Stimulated activated naive CD8-positive, alpha-beta T cell treated with anti-CD3 and anti-CD28 coated beads, Interleukin-15, amount 100 ng/mL, for 72 hours (primary cell): Measurements from ENCODE around the gene PTPRCAP.
"Not testable (repeated sequence)": the region's sequence is repeated elsewhere in the genome, so short reads cannot be mapped to it uniquely, and the experiment has no call there.

Experiments
- ATAC-seq: fragments of 150-1000 bp; cut with Tn5 transposase; 2 replicates; pipeline ENCODE4 v1.10.0; 2021; ENCODE audit warnings: mild to moderate bottlenecking, moderate library complexity
- DNase-seq, 2 donors: peaks; one replicate each; pipeline ENCODE4 v3.0.0; 2021 to 2022
- H3K27ac Mint-ChIP-seq, 2 donors: one replicate each; pipeline ENCODE4 v1.8.0; 2022; ENCODE audit warnings: mild to moderate bottlenecking in 2 of 2, mixed read lengths in 2 of 2, moderate library complexity in 2 of 2
- H3K27me3 Mint-ChIP-seq: one replicate; pipeline ENCODE4 v1.8.0; 2022; ENCODE audit warnings: mixed read lengths
- H3K4me1 Mint-ChIP-seq: one replicate; pipeline ENCODE4 v1.8.0; 2022; ENCODE audit warnings: mild to moderate bottlenecking, mixed read lengths
- H3K4me3 Mint-ChIP-seq, 2 donors: one replicate each; pipeline ENCODE4 v1.8.0; 2022; ENCODE audit warnings: mild to moderate bottlenecking in 2 of 2, mixed read lengths in 2 of 2, moderate library complexity in 1 of 2
- H3K9me3 Mint-ChIP-seq, 2 donors: one replicate each; pipeline ENCODE4 v1.8.0; 2022; ENCODE audit warnings: mixed read lengths in 2 of 2

Gene PTPRCAP

DNA sequence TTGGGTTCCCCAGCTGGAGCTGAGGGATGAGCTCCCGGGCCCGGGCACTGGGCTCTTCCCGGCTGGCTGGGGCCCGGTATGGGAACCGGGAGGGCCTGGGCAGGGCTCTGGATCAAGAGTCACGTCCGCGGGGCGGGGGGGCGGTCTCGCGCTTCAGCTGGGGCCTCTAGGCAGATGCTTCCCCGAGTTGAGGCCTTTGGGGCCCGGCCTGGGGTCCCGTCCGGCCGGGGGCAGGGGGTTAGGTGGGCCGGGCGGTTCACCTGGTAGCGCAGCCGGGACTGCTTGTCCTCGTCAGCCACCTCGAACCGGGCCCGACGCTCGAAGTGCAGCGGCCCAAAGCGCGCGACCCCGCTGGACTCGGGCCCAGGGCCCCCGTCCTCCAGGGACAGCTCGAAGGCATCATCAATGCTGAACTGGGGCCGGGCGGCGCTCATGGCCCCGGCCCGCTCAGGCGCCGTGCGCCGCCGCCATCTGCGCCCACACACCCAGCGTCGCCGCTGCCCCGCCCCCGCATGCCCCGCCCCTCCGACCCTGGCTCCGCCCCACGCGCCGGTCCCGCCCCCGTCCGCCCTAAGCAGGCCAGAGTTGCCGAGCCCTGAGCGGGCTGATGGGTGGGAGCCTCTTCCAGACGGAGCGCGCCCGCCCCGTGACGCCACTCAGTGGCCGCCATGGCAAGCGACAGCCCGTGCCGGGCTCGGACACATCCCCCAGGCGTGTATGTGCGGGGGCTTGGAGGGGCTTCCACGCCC is 31.5 kb upstream of the PTPRCAP start, which contains the start of gene TMEM134:
Gene TMEM134 (minus strand): TSS at position 493 of the 749 bp plus-strand sequence. CDS start 59 bp downstream, at position 434.
- H3K9me3 Mint-ChIP-seq: no peaks in the 10 kb centered on the region
- no peaks in the 10 kb centered on the region for H3K27me3 Mint-ChIP-seq
- peak within 1 kb of the TSS; percentile 89 to 97 for H3K27ac Mint-ChIP-seq
- H3K4me3 Mint-ChIP-seq: peak within 1 kb of the TSS; percentile 92 to 95
- peak; percentile 92 to 93 for DNase-seq
- peak; percentile 88 for ATAC-seq
- peaks cover 52% of the 10 kb centered on the region for H3K4me1 Mint-ChIP-seq

DNA sequence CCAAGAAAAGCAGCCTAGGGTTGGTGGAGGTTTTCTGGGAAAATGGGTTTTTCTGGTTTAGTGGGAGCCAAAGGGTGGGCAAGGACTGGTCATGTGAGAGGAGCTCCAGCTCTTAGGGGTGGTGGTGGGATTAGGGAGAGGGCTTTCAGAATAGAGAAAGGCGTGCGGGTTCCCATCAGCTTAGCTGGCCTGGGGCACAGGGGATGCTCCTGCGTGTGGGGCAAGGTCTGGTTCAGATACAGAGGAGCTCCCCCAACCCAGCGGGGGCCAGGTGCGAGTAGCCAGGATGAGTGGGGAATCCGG is 30.9 kb upstream of the PTPRCAP start:
- H3K9me3 Mint-ChIP-seq: no peaks in the 10 kb centered on the region

DNA sequence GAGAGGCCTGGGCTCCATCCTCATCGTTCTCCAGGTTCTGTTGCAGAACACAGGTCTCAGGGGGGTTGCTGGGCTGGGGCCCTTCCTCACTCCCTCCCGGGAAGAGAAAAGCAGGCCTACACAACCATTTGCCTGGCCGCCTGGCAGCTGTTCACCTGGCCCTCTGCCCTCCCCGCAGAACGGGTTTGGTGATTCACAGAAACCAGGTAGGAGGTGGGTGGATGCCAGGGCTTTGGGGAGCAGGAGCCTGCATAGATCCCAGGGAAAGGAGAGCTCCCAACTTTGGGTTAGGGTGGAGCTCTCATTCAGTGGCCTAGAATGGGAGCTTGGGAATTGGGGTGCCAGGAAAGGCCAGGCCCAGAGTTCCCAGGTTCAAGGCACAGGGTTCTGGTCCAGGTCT is 30.6 kb upstream of the PTPRCAP start:
- Mint-ChIP-seq H3K9me3 (no peaks in the 10 kb centered on the region), H3K27me3 (no peaks in the 10 kb centered on the region), H3K27ac (peak overlapping the region; percentile 89 to 97), H3K4me3 (peak overlapping the region; percentile 92 to 95), H3K4me1 (peaks cover 55% of the 10 kb centered on the region)
- DNase-seq: no peak
- ATAC-seq: no peak

More for the DNA sequence above, 30.9 kb upstream of the PTPRCAP start:
- peak overlapping the region; percentile 89 to 97 for H3K27ac Mint-ChIP-seq
- DNase-seq (peak in 1 of 2 donors; percentile 35), ATAC-seq (peak; percentile 19)
- no peaks in the 10 kb centered on the region for H3K27me3 Mint-ChIP-seq
- H3K4me1 Mint-ChIP-seq: peaks cover 55% of the 10 kb centered on the region
- H3K4me3 Mint-ChIP-seq: peak overlapping the region; percentile 92 to 95

DNA sequence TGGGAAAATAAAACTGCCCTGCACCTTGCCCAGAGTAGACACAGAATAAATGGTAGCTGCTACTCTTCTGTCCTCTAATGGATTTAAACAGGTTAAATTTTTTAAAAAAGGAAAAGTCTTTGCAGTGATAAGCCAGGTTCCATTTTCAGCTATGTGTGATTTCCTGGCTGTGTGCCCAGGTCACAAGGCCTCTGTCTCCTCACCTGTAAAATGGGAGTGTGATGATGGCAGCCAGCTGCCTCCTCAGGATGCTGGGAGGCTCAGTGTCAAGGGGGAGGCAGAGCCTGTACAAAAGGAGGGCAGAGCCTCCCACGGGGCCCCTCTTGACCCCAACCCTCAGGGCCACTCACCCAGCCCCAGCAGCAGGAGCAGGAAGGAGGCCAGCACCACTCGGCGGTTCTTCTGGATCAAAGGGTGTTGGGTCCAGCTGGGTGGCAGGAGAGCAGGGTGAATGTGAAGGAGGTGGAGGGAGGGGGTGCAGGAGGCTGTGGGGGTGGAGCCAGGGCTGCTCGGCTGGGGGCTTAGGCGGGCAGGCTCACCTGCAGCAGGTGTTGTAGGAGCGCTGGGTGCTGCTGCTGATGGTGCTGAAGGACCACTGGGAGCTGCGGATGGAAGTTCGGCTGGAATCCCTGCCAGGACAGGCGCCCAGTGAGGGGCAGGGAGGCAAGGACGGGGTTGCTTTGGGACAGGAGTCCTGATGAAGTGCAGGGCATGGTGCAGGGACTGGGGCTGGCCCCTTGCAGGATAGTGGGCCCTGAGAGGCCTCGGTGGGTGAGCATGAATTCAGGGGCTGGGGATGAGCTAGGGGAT is 29.7 kb upstream of the PTPRCAP start:
- H3K9me3 Mint-ChIP-seq: no peaks in the 10 kb centered on the region
- no peaks in the 10 kb centered on the region for H3K27me3 Mint-ChIP-seq
- DNase-seq (no peak), ATAC-seq (no peak)
- peak overlapping the region in 1 of 2 donors; percentile 77 for H3K27ac Mint-ChIP-seq
- peaks cover 55% of the 10 kb centered on the region for H3K4me1 Mint-ChIP-seq
- H3K4me3 Mint-ChIP-seq: peak overlapping the region; percentile 92 to 95

DNA sequence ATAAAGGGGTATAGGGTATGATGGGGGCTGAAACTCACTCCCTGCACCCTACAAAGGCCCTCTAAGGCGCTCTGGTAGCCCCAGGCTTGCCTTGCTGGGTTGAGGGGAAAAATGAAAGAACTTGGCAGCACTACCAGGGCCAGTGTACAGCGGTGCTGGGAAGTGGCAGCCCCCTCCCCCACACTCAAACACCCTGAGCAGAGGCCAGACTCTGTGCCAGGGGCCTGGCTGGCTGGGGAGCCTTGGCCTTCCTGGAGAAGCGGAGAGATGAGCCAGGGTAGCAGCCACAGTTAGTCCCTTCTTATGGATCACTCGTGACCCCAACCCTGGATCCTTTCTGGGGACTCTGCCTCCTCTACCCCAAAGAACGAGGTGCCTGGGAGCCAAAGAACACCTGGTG is 28.9 kb upstream of the PTPRCAP start:
- H3K27me3 Mint-ChIP-seq: no peaks in the 10 kb centered on the region
- H3K27ac Mint-ChIP-seq: peak overlapping the region in 1 of 2 donors; percentile 42

DNA sequence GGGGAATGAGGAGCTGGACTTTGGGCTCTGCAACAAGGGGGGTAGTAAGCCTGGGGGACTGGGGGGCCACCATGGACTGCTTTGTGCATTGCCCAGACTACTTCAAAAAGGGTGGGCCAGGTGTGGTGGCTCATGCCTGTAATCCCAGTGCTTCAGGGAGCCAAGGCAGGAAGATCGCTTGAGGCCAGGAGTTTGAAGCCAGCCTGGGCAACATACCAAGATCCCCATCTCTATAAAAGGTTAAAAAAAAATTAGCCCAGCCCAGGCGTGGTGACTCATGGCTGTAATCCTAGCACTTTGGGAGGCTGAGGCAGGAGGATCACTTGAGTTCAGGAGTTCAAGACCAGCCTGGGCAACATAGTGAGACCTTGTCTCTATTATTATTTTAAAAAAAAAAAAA is 28.0 kb upstream of the PTPRCAP start:
- not testable (repeated sequence) for H3K9me3 Mint-ChIP-seq, DNase-seq, H3K27me3 Mint-ChIP-seq, ATAC-seq
- Mint-ChIP-seq H3K4me3 (peak overlapping the region; percentile 92 to 98), H3K27ac (peak overlapping the region; percentile 92 to 99), H3K4me1 (peaks cover 54% of the 10 kb centered on the region)

More for the DNA sequence above, 28.9 kb upstream of the PTPRCAP start:
- Mint-ChIP-seq H3K4me1 (peaks cover 55% of the 10 kb centered on the region), H3K4me3 (peak overlapping the region in 1 of 2 donors; percentile 95), H3K9me3 (no peaks in the 10 kb centered on the region)
- DNase-seq (no peak), ATAC-seq (no peak)

DNA sequence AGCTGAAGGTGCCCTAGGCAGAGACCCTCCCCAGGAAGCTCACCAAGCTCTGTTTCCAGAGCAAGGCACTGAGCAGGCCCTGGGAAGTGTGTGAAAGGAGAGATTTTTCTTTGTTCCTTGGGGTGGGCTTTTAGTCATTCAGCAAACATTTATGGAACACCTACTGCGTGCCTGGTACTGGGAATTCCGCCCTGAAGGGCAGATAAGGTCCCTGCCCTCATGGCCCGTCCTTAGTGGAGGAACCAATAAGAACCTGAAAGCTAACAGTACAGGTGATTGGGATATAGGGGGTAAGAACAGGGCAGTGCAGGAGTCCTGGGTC is 27.7 kb upstream of the PTPRCAP start:
- H3K4me1 Mint-ChIP-seq: peaks cover 54% of the 10 kb centered on the region
- H3K4me3 Mint-ChIP-seq: peak overlapping the region; percentile 92 to 98
- ATAC-seq (no peak), DNase-seq (no peak)
- H3K27ac Mint-ChIP-seq: peak overlapping the region; percentile 92 to 99
- no peaks in the 10 kb centered on the region for H3K27me3 Mint-ChIP-seq
- H3K9me3 Mint-ChIP-seq: no peaks in the 10 kb centered on the region

DNA sequence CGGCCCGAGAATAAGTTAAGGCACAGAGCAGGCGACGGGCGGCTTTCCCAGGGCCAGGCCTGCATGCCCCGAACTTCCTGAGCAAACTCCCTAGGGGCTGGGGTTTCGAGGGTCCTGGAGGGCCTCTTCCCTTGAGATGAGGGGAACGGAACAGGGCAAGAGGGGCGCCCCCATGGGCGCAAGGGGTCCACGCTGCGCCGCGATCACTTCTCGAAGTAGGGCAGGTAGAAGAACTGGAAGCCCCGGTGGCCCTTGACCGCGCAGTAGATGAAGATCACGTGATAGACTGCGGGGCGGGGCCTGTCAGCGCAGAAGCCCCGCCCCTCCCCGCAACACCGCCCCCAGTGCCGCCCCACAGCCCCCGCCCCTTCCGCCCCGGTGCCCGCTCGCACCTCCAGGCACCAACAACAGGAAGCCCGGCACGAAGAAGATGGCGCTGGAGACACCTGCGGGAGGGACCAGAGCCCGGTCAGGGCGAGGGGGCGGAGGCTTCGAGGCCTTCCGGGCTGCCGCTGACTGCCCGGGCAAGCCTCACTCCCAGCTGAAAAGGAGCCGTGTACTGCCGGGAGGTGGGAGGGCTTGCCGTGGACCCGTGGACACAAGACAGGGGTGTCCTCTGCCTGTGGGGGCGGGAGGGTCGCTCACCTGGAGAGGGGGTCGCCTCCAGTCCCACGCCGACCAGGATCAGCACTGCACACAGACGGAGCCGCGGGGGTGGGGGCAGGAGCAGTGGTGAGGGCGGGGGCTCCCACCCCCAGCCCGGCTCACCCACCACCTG is 27.1 kb upstream of the PTPRCAP start:
- Mint-ChIP-seq H3K27me3 (no peaks in the 10 kb centered on the region), H3K27ac (peak overlapping the region; percentile 92 to 99), H3K4me3 (peak overlapping the region; percentile 92 to 98), H3K9me3 (no peaks in the 10 kb centered on the region), H3K4me1 (peaks cover 59% of the 10 kb centered on the region)
- DNase-seq: peak; percentile 92 to 95
- ATAC-seq: peak; percentile 84

DNA sequence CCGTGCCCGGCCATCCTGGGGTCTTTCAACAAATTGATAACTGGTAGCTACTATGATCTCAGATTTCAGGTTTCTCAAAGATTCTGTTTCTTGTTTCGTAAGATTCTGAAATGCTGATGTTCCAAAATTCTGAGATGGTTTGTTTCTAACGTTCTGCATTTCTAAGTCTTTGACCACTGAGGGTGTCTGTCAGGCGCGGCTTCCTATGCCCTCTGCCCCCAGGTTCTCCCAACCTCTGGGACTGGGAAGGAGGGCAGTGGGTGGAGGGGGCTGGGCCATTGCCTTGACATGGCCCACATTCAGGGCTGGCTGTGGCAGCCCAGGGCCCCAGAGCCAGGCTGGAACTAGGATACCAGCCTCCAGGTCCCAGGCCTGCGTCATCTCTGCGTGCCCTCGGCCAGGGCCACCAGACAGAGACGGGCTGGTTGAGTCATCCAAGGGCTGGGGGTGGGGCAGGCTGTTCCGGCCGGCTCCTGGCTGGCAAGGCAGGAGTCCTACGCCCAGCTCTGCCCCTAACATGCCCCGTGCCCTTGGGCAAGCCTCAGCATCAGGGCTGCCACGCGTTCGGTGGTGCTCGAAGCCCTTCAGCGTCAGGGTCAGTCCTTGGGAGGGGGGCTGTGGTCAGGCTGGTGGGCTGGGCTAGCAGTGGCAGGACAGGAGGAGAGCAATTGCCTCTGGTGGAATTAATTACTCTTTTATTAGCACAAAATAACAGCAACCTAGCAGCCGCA is 26.4 kb upstream of the PTPRCAP start:
- no peaks in the 10 kb centered on the region for H3K27me3 Mint-ChIP-seq
- no peak for ATAC-seq
- H3K4me3 Mint-ChIP-seq: peak overlapping the region; percentile 92 to 98
- no peak for DNase-seq
- peaks cover 55% of the 10 kb centered on the region for H3K4me1 Mint-ChIP-seq
- H3K9me3 Mint-ChIP-seq: no peaks in the 10 kb centered on the region
- peak overlapping the region in 1 of 2 donors; percentile 99 for H3K27ac Mint-ChIP-seq

DNA sequence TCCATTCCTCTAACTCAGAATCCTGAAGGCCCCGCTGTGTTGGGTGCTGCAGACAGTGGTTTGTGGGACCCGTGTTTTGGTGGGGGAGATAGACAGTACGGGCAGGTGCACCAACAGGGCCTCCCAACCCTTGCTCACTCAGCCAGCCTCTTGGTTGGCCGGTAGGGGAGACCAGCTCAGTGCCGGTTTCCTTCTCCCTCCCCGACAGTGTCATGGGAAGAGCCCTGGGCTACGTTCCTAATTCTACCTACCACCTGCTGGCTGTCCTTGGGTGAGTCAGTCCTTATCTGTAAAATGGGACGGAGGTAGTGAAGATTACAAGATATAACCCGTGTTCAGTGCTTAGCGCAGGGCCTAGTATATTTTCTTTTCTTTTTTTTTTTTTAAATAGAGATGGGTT is 25.7 kb upstream of the PTPRCAP start:
- Mint-ChIP-seq H3K4me1 (peaks cover 51% of the 10 kb centered on the region), H3K27ac (no peak overlapping the region), H3K4me3 (no peak overlapping the region), H3K27me3 (no peaks in the 10 kb centered on the region), H3K9me3 (no peaks in the 10 kb centered on the region)
- no peak for DNase-seq
- ATAC-seq: no peak

DNA sequence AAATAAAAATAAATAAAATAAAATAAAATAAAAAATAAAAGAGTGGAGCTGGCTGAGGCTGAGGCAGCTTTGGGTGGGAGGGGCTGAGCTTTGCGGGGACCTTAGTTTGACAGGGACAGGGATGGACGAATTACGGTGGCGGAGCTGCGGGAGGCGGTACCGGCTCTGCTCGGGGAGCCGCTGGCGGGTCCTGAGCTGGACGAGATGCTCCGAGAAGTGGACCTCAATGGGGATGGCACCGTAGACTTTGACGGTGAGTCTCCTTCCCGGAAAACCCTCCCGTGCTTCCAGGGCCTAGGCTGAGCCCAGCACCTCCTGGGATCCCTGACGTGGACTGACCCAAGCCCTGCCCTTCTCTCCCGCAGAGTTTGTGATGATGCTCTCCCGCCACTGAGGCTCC is 20.8 kb upstream of the PTPRCAP start:
- H3K27ac Mint-ChIP-seq: peak overlapping the region in 1 of 2 donors; percentile 63
- no peak for ATAC-seq
- no peak overlapping the region for H3K4me3 Mint-ChIP-seq
- no peaks in the 10 kb centered on the region for H3K27me3 Mint-ChIP-seq
- peaks cover 17% of the 10 kb centered on the region for H3K4me1 Mint-ChIP-seq
- DNase-seq: no peak
- no peaks in the 10 kb centered on the region for H3K9me3 Mint-ChIP-seq

DNA sequence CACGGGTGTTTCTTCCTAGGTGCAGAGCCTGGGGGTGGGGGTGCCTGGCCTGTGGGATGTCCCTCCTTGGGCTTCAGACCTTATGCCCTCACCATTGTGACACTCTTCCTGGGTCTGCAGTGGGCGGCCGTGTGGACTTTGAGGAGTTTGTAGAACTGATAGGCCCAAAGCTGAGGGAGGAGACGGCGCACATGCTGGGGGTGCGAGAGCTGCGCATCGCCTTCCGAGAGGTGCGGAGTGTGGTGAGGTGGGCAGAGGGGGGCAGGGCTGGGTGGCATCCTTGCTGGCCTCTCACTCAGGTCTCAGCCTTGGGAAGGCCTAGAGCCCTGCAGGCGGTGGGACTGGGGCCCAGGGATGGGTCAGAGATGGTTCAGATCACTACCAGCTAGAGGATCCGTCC is 20.0 kb upstream of the PTPRCAP start:
- H3K27ac Mint-ChIP-seq: peak overlapping the region in 1 of 2 donors; percentile 89
- no peak overlapping the region for H3K4me3 Mint-ChIP-seq
- peaks cover 17% of the 10 kb centered on the region for H3K4me1 Mint-ChIP-seq
- H3K27me3 Mint-ChIP-seq: no peaks in the 10 kb centered on the region
- no peak for ATAC-seq
- no peak for DNase-seq
- H3K9me3 Mint-ChIP-seq: no peaks in the 10 kb centered on the region

DNA sequence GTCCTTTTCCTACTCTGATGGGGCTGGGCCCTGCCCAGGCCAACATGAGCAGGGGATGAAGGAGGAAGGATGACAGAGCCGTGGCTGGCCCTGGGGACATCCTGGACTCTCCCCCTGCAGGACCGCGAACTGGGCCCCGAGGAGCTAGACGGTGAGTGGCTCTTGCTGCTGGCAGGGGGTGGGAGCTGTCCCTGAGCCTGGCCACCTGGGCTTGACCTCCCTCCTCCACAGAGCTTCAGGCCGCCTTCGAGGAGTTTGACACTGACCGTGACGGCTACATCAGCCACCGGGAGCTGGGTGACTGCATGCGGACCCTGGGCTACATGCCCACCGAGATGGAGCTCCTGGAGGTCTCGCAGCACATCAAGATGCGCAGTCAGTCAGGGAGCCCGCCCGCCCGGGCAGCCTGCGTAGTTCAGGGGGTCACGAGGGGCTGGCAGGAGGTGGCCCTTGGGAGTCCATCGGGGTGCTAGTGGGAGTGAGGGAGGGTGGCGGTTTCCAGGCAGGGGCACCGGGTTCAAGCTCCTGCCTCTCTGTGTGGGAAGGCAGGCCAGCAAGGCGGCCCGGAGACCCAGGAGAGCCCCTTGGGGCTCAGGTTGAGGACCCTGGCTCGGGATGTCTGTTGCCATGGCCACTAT is 18.7 kb upstream of the PTPRCAP start:
- Mint-ChIP-seq H3K4me3 (no peak overlapping the region), H3K4me1 (peaks cover 25% of the 10 kb centered on the region), H3K27me3 (no peaks in the 10 kb centered on the region), H3K9me3 (no peaks in the 10 kb centered on the region), H3K27ac (no peak overlapping the region)
- ATAC-seq (no peak), DNase-seq (no peak)

DNA sequence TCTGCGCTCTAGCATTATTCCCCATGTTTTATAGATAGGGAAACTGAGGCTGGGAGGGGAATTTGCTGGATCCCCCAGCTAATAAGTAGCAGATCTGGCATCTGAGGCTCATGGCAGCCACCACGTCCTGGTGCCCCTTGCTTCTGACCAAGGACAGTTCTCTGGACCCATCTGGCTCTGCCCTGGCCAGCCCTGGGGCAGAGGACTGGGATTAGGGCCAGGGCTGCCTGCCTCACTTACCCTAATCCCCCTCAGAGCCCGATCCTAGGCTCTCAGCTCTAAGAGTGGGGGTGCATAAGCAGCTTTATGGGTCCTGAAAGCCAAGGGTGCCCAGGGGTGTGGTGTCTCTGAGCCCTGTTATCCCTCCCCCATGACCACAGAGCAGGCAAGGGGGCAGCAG is 17.6 kb upstream of the PTPRCAP start, which contains the start of gene CABP4:
Gene CABP4 (plus strand): TSS at position 301 of the 400 bp plus-strand sequence. CDS start 70 bp downstream, at position 371.
- Mint-ChIP-seq H3K9me3 (no peaks in the 10 kb centered on the region), H3K27ac (peak within 1 kb of the TSS in 1 of 2 donors; percentile 46), H3K4me3 (no peak within 1 kb of the TSS), H3K4me1 (peaks cover 29% of the 10 kb centered on the region), H3K27me3 (no peaks in the 10 kb centered on the region)
- ATAC-seq: no peak
- DNase-seq: no peak
